GM18508 (cell line): Measurements from ENCODE around the gene TAOK3.

ENCODE experiments used
- ATAC-seq: cut with Tn5 transposase; IDR thresholded peaks from one replicate; pipeline ENCODE4 v1.9.1; 2021; ENCODE audit warnings: moderate number of reproducible peaks; ENCODE audit not compliant: insufficient read depth, unreplicated experiment

The TAOK3 gene

DNA sequence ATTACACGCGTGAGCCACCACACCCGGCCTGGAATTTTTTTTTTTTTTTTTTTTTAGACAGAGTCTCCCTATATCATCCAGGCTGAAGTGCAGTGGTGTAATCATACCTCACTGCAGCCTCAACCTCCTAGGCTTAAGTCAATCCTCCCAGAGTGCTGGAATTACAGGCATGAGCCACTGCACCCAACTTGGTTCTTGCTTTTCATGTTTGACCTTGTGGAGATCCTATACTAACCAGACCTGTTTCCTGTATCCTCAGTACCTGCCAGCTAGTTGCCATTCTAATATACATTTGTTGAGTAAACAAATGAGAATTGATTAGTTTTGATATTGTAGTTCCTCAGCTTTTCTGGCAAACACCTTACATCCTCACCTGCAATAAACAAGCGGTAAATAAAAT is 265.7 kb downstream of the TAOK3 start:
- no peak for ATAC-seq

DNA sequence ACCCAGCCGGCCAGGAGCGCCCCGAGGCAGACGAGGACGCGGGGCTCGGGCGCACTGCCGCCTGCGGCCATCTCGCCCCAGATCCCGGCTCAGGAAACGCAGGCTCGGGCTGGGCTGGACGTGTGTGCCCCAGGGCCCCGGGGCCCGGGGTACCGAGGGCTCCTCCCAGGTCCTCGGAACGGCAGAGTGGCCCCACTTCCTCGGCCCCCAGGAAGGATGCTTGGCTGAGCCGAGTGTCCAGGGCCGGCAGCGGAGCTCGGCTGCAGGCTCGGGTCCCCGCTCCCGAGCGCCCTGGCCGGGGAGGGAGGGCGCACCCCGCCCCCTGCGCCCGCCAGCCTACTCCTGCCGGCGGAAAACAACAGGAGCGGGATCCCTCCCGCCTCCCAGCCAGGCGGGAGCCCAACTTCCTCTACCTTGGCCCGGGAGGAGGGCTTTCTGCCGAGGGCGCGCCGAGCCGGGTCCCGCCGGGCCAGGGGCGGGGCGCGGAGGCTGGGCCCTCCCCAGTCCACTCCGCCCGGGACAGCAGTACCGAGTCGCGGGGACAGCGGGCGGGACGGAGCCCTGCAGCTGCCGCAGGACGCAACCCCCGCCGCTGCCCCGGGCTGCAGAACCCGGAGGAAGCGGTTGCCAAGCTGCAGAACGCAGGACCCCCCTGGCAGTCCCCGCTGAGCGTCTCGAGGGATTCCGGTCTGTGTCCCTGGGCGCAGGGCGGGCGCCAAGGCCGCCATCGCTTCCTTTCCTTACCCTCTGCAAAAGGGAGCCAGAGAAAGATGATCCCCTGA is 268.9 kb downstream of the TAOK3 start, which contains the start of gene VSIG10:
VSIG10 (minus strand) TSS at position 411 of the 782 bp plus-strand sequence; CDS start at position 71, 340 bp downstream.
- ATAC-seq: no peak

DNA sequence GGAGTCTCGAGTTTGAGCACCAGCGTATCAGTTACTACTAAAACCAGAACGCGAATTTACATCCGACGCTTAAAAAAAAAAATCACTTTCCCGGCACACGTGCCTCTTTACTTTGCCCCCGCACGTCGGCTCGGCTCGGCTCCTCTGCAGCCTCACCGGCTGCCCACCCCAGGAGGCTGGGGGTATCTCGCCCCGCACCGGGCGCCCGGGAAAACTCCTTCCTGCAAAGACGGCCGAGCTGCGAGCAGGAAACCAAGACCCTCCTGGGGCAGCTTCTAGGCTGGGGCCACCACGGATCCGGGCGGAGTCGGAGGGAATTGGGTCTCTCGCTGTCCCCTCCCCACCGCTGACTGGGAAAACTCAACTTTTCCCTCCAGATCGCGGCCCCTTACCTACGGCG is 269.5 kb downstream of the TAOK3 start:
- ATAC-seq: no peak

DNA sequence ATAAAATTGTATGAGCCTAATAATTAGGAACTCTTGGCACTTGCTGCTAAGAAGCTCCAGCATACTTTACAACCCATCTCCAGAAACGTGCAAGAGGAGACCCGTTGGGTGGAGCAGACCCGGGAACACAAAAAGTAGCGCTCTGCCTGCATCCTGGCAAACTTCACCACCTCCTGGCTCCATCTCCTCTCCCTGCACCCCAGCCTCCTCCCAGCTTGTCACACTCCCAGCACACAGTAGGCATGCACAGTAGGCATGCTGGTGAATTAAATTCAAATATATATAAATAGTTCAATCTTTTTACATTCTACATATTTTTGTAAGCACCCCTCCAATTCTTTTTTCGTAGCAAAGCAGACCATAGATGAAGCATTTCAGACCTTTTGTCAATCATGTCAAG is 270.1 kb downstream of the TAOK3 start:
- ATAC-seq: no peak

DNA sequence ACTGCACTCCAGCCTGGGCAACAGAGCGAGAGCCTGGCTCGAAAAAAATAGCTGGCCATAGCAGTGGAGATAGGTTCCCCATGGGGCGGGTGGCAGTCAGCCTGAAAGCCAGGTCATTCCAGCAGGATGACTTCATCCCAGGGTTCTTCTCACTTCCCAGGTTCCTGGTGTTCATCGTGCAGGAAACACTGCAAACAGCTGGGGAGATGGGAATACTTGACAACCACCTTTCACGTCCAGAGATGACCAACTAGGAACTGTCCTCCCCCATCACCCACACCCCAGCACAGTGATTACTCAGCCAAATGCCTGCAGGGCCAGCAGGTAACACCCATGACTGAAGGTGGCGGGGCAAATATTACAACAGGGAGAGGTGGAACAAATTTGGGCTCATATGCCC is 270.6 kb downstream of the TAOK3 start:
- ATAC-seq: no peak

DNA sequence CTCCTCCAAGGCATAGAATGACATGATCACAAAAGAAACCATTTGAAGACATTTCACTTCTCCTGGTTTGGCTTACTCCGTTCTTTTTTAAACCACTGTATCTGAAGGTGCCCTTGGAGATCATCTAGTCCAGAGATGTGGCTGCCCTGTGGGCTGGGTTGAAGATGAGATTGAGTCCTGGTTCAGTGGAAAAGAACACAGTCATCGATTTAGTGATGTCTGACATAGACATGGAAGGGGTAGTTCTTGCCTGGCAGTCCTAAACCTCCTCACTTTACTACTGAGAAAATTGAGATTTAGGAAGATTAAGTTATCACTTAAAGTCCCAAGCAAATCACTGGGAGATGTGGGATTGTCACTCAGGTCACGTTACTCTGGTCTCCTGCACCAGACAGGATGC is 271.7 kb downstream of the TAOK3 start:
- ATAC-seq: no peak
